ENCODE results near the gene HDAC10.

- TF ChIP-seq POLR2AphosphoS5 (IDR thresholded peaks at IDR 0.05; ENCODE audit: low read depth, low read length) = no peak
- TF ChIP-seq, protein P1, sequence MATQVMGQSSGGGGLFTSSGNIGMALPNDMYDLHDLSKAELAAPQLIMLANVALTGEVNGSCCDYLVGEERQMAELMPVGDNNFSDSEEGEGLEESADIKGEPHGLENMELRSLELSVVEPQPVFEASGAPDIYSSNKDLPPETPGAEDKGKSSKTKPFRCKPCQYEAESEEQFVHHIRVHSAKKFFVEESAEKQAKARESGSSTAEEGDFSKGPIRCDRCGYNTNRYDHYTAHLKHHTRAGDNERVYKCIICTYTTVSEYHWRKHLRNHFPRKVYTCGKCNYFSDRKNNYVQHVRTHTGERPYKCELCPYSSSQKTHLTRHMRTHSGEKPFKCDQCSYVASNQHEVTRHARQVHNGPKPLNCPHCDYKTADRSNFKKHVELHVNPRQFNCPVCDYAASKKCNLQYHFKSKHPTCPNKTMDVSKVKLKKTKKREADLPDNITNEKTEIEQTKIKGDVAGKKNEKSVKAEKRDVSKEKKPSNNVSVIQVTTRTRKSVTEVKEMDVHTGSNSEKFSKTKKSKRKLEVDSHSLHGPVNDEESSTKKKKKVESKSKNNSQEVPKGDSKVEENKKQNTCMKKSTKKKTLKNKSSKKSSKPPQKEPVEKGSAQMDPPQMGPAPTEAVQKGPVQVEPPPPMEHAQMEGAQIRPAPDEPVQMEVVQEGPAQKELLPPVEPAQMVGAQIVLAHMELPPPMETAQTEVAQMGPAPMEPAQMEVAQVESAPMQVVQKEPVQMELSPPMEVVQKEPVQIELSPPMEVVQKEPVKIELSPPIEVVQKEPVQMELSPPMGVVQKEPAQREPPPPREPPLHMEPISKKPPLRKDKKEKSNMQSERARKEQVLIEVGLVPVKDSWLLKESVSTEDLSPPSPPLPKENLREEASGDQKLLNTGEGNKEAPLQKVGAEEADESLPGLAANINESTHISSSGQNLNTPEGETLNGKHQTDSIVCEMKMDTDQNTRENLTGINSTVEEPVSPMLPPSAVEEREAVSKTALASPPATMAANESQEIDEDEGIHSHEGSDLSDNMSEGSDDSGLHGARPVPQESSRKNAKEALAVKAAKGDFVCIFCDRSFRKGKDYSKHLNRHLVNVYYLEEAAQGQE (IDR thresholded peaks at IDR 0.05; ENCODE audit: insufficient read depth in 1 of 2, low read depth in 2 of 2, low read length in 2 of 2) = no peak
- no peak for TF ChIP-seq SIN3A (IDR thresholded peaks at IDR 0.05; ENCODE audit: borderline replicate concordance, insufficient read depth, low read length)
- TF ChIP-seq TAF1 (IDR thresholded peaks at IDR 0.05; ENCODE audit: borderline replicate concordance, insufficient read depth, low read length) = 0 out of 2 replicates have a peak, but pooled peaks have one; percentile 2
These were observed 10.8 kb upstream of the HDAC10 start, which contains the start of gene MAPK12 for GRCh38 chr22:50261615-50262459.
